Measurements from ENCODE around the gene PDE8B.

GRCh38 chr5:77358255-77359205 is 148.1 kb downstream of the PDE8B start:
- no peak for TF ChIP-seq CTCF (IDR thresholded peaks at IDR 0.05)
- no peak for TF ChIP-seq POLR2A (IDR thresholded peaks at IDR 0.05)
